SKM-1 (cell line): Measurements from ENCODE around the gene LTBP4.
"Not testable (repeated sequence)": the region's sequence is repeated elsewhere in the genome, so short reads cannot be mapped to it uniquely, and the experiment has no call there.

ENCODE experiments used
- DNase-seq: peaks from one replicate; lab custom pipeline; 2025; ENCODE audit not compliant: unreplicated experiment; lab: John Stamatoyannopoulos, UW

Gene LTBP4

GRCh38 chr19:40624369-40625153 lies 23.4 kb downstream of the LTBP4 start:
- DNase-seq, result not testable (repeated sequence)

DNA sequence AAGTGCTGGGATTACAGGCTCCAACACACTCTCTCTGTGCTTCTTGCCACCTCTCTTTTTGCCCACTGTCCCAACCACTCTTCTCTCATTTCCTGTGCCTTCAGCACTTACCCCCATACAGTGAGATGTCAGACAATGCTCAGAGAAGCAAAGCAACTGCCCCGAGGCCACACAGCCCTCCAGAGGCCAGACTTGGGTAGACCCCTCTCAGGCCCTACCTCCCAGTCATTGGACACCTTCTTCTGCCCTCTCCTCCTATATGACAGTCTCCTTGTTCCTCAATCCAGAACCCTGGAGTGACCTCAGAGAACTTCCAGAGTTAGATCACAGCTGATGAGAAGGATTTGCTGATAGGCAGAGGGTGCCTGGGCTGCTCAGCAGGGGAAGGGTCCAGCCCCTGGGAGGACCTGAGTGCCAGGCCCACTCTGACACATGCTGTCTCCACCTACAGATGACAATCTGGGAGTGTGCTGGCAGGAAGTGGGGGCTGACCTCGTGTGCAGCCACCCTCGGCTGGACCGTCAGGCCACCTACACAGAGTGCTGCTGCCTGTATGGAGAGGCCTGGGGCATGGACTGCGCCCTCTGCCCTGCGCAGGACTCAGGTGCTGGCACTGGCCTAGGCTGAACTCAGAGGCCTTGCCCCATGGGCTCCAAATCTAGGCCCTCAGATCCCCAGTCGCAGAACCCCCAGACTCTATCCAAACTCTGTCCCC lies 24.4 kb downstream of the LTBP4 start:
- DNase-seq, result no peak

GRCh38 chr19:40626918-40627317 lies 25.7 kb downstream of the LTBP4 start:
- DNase-seq, result no peak

- DNase-seq, result no peak
Measured at GRCh38 chr19:40627486-40628279, 26.5 kb downstream of the LTBP4 start.

GRCh38 chr19:40629346-40629745 lies 28.2 kb downstream of the LTBP4 start:
- no peak for DNase-seq

GRCh38 chr19:40630571-40631160 lies 29.5 kb downstream of the LTBP4 start:
- DNase-seq, result no peak

GRCh38 chr19:40632311-40633036 lies 31.3 kb downstream of the LTBP4 start:
- DNase-seq, result no peak

- no peak for DNase-seq
Measured at GRCh38 chr19:40633207-40633606, 32.0 kb downstream of the LTBP4 start.

GRCh38 chr19:40638327-40638726 lies 37.2 kb downstream of the LTBP4 start:
- DNase-seq, result no peak

DNA sequence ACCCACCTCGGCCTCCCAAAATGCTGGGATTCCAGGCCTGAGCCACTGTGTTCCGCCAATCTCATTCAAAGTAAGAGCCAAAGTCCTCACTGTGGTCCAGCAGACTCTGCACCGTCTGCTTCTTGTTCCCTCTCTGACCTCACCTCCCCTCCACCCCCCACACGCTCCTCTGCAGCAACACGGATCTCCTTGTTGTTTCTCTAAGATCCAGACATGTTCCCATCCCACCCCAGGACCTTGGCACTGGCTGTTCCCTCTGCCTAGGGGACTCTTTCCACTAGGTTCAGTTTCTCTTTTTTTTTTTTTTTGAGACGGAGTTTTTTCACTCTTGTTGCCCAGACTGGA lies 38.4 kb downstream of the LTBP4 start:
- no peak for DNase-seq

DNA sequence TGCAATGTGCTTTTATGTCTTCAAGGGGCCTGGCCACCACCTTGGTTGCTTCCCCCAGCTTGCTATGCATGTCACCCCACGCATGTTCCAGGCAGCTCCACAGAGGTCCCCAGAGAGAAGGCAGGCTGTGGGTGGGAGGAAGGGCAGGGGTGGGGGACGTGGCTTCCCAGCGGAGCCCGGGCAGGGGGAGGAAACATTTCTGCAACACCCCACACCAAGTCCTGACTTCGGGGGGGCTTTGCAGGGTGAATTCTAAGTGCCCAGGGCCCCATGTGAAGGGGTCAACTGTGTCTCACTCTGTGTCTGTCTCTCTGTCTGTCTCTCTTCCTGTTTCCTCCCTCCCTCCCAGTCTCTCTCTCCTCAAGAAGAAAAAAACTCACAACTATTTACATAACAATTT lies 39.6 kb downstream of the LTBP4 start:
- DNase-seq, result no peak

DNA sequence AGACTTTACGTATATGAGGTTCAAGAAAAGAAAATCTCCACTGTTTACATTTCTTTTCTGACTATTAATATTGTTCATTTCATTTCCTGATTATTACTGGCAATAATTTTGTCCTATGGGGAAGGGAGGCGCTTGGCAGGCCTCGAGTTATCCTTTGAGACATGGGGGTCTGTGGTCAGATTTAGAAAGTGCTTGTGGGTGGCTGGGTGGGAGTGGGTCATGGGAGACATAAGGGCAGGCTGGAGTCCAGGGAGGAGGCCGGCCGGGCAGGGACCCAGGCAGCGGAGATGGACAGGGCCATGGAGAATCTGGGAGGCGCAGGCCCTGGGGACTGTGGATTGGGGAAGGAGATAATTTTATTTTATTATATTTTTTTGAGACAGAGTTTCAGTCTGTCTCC lies 40.1 kb downstream of the LTBP4 start:
- no peak for DNase-seq

- no peak for DNase-seq
Measured at GRCh38 chr19:40642051-40642706, 41.0 kb downstream of the LTBP4 start.

- no peak for DNase-seq
Measured at GRCh38 chr19:40642757-40643305, 41.7 kb downstream of the LTBP4 start.

GRCh38 chr19:40646743-40647254 lies 45.6 kb downstream of the LTBP4 start:
- DNase-seq, result no peak

DNA sequence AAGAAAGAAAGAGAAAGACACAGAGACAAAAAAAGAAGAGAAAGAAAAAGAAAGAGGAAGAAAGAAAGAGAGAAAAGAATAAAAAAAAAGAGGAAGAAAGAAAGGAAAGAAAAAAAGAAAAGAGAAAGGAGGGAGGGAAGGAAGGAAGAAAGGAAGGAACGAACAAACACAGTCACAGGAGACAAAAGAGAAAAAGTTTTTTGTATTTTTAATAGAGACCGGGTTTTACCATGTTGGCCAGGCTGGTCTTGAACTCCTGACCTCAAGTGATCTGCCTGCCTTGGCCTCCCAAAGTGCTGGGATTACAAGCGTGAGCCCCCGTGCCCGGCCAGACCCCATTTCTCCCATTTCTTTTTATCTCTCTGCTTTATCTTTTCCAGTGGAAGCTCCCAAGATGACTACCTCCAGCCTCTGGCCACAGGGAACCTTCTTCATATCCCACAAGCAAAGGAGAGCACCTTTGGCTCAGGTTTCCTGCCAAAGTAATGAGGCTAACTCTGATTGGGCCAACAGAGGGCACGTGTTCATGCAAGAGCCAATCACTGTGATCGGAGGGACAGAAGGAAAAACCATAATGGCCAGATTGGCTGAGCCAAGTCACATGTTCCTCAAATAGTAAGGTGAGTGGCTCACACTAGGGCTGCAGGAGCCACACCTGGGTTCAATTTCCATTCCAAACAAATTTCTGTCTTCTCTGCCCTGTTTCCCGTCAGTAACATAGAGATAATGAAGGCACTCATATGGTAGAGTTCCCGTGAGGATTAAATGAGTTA lies 48.9 kb downstream of the LTBP4 start:
- not testable (repeated sequence) for DNase-seq

DNA sequence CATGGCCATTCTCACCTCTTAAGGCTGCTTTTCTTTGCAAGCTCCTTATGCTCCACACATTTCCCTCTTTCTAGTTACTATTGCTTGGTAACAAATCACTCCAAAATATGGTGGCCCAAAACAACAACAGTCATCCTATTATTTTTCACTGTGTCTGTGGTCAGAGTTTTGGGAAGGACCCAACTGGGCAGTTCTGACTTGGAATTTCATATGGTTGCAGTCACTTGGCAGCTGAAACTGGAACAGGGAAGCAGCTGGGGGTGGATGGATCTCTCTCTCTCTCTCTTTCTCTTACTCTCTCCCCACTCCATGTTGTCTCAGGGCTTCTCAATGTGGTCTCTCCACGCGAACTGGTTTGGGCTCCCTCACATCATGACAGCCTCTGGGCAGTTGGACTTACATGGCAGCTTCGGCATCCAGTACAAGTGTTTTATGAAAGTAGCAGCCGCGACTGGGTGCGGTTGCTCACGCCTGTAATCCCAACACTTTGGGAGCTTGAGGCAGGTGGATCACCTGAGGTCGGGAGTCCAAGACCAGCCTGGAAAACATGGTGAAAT lies 49.7 kb downstream of the LTBP4 start:
- DNase-seq, result no peak

- DNase-seq, result not testable (repeated sequence)
Measured at GRCh38 chr19:40652303-40652702, 51.1 kb downstream of the LTBP4 start.

DNA sequence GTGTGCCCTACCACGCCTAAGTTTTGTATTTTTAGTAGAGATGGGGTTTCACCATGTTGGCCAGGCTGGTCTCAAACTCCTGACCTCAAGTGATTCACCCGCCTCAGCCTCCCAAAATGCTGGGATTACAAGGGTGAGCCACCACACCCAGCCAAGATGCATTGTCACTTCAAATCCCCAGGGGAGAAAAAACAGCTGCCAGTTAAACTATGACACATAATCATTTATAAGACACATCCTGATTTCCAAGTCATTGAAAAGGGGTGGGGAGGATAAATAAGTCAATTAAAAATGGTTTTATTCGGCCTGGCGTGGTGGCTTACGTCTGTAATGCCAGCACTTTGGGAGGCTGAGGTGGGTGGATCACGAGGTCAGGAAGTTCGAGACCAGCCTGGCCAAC lies 54.5 kb downstream of the LTBP4 start:
- DNase-seq, result not testable (repeated sequence)
